NCI-H2107 (cell line): Measurements from ENCODE around the gene BAIAP3.

Experiments used
- DNase-seq: peaks from one replicate; lab custom pipeline; 2025; lab: John Stamatoyannopoulos, UW

Gene BAIAP3

DNA sequence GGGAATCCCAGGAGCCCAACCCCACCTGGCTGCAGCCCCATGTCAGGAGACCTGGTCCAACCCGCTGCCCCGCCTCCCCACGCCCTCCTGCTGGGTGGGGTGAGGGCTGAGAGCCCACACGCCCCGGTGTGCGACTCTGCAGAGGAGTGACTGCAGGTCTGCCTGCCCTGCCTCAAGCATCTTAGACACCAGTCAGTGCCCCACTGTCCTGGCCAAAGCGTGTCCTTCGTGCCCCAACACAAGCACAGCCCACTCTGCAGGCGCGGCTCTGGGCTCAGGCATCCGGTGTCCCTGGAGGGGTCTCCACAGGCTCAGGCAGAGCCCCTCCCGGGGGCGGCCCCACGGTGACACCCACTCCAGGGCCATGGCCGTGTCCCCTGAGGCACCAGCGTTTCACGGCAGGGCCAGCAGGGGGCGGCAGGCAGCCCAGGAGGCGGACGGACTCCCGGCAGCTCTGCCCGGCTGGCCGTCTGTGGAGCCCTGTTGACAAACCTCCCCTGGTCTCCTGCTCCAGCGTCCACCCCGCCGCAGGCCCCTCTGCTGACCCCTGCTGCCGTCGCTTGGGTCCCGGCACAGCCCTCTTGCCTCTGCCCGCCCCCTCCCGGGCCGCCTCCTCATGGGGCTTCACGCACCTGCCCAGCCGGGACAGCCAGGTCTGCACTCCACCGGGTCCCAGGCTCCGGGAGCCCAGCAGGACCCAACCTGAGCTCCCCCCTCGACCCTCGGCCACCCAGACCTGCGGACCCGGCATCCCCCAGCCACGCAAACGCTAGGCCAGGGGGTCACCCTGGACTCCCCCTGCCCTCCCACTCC lies 32.6 kb upstream of the BAIAP3 start:
- no peak for DNase-seq

- DNase-seq: no peak
These were observed 31.9 kb upstream of the BAIAP3 start for GRCh38 chr16:1301562-1301961.

GRCh38 chr16:1305823-1306222 lies 27.6 kb upstream of the BAIAP3 start:
- no peak for DNase-seq

DNA sequence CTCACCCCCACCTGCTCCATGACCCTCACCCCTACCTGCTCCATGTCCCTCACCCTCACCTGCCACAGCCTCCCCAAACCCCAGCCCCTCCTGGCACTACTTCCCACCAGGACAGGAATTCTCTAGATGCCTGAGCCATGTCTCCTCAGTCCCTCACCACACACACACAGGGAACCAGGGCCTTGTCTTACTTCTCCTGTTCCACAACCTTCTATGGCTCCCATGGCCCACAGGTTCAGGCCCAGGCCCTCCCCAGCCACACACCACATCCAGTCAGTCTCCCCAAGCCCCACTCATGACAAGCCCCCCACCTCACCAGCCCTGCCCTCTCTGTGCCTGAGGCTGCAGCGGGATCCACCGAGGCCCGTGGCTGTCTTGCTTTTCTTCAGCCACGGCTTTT lies 27.1 kb upstream of the BAIAP3 start:
- DNase-seq: no peak

DNA sequence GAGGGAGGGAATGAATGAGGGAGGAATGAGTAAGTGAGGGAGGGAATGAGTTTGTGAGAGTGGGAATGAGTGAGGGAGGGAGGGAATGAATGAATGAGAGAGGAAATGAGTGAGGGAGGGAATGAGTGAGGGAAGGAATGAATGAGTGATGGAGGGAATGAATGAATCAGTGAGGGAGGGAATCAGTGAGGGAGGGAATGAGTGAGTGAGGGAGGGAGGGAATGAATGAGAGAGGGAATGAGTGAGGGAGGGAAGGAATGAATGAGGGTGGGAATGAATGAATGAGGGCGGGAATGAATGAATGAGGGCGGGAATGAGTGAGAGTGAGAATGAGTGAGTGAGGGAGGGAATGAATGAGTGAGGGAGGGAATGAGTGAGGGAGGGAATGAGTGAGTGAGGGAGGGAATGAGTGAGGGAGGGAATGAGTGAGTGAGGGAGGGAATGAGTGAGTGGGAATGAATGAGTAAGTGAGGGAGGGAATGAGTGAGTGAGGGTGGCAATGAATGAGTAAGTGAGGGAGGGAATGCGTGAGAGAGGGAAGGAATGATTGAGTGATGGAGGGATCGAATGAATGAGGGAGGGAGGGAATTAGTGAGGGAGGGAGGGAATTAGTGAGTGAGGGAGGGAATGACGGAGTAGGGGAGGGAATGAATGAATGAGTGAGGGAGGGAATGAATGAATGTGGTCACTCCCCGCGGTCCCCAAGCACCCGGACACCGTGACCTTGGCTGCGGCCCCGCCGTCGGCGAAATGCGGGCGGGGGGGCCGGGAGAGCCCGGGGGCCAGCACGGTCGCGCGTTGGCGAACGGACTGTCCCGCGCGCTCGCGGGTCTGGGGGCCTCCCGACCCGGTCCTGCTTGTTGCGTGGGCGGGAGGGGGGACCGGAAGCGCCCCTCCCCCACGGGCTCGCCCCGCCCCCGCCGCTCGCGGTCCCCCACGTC lies 25.1 kb upstream of the BAIAP3 start:
- DNase-seq: no peak

- DNase-seq: peak; percentile 78
These were observed 24.2 kb upstream of the BAIAP3 start, which contains the start of gene UBE2I for GRCh38 chr16:1308977-1309885. Gene UBE2I (plus strand): TSS chr16:1309636. CDS start chr16:1314031, 4,395 bp downstream.

DNA sequence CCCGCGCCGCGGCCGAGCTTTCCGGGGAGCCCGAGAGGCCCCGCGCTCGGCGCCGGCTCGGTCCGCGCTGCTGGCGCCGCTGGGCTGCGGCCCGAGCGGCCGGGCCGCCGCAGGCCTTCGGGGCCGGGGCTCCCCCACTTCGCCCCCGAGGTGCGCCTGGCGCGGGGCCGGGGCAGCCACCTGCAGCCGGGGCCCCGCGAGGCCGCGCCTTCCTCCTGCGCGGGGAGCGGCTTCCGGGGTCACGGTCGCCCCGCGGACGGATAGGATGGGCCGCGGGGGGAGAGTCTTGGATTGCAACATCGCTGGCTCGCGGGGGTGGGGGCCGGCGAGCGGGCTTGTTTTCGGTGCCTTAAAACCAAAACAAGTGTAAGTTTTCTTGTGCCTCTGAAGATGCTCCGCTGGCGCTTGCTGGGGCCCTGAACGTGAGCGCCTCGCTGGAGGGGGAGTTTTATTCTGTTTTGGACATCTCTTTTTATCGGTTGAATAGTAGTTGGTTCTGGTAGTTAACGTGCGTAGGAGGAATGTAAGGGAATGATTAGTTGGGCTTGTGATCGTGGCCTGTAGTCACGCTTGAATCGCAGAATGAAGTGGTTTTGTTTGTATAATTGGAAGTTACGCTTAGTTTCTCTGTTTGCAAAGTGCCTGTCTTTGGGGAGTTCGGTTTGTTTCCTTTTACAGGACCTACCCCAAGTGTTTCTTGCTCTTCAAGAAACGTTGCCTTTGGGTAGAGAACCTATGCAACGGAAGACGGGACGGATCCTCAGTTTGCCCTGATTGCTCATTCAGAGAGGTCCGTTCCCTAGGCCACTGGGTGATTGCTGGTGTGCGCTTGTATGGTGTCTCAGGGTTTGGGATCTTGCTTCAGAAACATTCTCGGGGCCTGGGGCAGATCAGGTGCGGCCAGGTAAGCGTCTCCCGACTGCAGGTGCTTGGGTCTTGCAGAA lies 23.3 kb upstream of the BAIAP3 start:
- DNase-seq: no peak

DNA sequence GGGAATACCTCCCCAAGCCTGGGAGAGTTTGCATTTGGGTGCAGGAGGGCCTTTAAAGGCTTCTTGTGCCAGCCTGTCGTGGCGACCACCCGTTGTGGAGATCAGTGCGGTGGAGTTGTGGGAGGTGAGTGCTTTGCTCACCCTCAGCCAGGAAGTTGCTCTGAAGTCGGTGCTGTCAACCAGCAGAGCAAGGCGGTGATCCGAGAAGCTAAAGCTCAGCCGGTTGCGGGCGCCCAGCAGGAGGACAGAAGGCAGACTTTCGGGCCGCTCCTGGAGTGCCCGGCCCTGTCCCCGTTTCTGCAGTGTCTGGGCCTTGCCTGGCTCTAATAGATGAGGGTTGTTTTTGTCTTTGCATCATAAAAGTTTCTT lies 22.6 kb upstream of the BAIAP3 start:
- DNase-seq: no peak

DNA sequence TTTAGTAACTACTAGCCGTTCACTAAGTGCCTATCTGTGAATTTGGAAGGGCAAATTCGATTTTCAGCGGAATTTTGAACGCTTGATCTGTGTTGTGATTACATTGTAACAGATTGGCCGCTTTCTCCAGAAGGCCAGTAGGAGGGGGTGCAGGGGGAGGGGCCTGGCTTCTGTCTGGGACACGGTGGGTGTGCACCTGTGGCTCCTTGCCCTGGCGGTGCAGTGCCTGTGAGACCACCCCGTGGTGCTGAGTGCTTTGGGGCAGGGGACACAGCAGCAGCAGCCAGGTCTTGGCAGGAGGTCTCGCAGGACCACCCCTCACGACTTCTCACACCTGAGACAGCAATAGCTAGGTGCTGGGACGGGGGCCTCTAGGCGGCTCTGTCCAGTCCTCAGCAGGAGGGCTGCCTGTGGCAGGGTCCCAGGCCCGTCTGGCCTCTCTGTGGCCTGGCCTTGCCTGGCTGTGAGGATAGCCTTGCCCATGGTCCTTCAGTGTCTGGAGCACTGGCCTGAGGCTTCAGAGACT lies 22.2 kb upstream of the BAIAP3 start:
- DNase-seq: no peak

DNA sequence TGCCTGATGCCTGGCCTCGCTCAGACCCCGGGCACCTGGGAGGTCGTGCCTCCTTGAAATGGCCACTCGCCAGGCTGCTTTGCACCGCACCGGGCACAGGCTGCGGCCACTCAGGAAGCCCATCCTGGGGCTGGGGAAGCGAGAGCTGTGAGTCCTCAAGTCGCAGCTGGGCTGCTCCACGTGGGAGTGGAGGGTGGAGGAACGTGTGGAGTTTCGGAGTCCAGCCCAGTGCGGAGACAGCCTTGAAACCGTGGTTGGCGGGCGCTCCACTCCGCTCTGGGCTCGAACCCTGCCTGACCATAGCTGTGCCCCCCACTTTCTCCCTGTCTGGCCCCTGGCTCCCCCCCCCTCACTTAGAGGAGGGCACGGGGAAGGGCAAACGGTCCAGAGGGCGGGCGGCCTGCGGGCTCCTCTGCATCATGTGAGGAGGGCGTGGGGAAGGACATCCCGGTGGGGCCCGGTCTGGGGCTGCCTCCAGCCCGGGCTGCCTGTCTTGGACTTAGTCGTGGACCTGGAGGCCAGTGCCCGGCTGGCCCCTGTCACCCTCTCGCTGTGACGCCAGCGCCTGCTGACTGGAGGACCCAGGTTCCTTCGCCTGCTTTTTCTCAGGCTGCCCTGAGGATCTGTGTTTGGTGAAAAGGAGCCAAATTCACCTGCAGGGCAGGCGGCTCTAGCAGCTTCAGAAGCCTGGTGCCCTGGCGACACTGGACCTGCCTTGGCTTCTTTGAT lies 21.5 kb upstream of the BAIAP3 start:
- DNase-seq: no peak

DNA sequence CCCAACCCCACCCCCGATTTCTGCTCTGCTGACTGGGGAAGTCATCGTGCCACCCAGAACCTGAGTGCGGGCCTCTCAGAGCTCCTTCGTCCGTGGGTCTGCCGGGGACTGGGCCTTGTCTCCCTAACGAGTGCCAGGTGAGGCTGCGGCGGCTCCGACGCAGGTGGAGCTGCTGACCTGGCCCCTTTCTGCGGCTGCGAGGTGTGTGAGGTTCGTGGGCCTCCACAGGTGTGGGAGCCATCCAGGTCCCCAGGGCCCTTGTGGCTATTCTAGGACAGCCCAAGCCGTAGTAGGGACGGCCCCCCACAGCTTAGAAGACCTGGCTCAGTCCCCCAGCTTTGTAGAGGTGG lies 21.0 kb upstream of the BAIAP3 start:
- no peak for DNase-seq

- DNase-seq: no peak
These were observed 20.5 kb upstream of the BAIAP3 start for GRCh38 chr16:1312903-1313302.

GRCh38 chr16:1313721-1314369 lies 19.6 kb upstream of the BAIAP3 start:
- no peak for DNase-seq

DNA sequence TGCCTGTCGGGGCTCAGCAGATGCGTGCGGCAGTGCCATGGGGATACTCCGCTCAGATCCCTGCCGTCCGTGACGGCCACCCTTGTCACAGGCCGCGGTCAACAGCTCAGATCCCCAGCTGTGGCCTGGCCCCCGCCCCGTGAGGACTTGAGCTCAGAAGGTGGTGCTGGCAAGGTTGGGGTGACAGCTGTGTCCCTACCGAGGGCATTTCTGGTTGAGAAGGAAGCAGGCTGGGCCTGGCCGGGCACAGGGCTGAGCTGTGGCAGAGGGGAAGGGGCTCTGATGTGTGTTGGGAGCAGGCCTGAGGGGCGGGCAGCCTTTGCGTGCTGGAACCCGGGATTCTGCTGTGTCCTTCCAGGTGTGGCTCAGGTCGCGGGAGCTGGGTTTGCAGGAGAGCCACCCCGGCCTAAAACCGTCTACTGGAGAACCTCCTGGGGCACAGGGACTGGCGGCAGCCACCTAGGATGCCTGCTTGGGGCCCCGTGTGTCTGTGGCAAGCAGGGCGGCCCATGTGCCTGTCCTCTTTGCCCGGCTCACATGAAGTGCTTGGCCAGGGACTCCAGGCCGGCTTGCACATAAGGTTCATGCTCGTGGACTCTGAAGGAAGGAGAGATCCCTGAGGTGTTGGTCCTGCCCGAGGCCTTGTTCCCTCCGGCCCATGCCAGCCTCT lies 18.9 kb upstream of the BAIAP3 start:
- DNase-seq: no peak

- DNase-seq: no peak
These were observed 18.1 kb upstream of the BAIAP3 start for GRCh38 chr16:1315081-1316032.

DNA sequence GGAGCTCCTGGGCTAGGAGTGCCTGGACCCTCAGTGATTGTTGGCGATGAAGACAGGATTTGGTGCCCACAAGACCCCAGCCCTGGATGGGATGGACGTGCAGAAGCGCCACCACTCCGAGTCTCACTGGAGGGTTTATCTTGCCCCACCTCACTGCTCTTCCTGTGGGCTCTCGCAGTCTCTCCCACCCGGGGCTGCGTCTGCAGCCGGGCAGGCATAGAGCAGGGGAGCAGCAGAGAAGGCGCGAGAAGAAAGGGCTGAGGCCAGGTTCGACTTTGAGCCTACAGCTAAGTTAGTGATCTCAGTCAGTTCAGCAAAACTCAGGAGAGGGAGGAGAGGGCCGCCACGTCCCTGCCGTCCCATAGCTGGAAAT lies 17.4 kb upstream of the BAIAP3 start:
- no peak for DNase-seq

DNA sequence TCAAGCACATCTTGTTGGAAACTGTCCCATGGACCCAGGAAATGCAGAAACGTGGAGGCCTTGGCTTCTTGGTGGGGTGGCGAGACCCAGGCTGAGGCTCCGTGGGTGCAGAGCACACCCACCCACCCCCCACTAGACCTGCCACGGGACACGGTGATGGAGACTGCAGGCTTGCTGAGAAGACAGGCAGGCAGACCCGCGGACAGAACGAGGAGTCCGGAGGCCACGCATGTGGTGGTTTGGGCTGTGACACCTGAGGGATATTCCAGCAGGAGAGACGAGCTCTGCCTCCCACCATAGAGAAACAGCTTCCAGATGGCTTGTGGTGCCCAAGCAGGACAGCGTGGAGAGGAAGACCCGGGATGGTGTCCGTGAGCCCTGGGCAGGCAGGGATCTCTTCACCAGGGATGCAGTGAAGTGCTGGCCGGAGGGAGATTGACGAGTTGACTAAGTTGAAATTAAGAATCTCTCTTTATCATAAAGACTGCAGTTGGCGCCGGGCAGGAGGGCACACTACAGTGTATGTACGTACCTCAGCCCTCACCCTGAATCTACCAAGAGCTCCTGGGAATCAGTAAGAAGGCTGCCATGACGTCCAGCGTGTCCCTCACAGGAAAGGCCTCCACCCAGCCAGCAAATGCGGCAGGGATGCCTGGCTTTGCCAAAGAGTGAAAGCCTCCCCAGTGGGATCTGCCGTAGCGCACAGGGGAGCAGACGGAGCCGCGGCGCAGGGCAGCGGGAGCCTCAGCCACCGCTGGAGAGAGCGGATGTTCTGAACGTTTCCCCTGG lies 15.8 kb upstream of the BAIAP3 start:
- no peak for DNase-seq
